HEK293 (cell line): ENCODE measurements around the gene CHST1.
A peak's percentile ranks its signal among the peaks of the same experiment; 100 is the strongest.

Source experiments
- CTCF ChIA-PET: fragments of 350-600 bp; formaldehyde crosslinking; extraction: SDS; loops from one replicate; lab custom pipeline; 2021; ENCODE audit warnings: antibody characterized with exemption; lab: Yijun Ruan, JAX
- POLR2A ChIA-PET: fragments of 300-600 bp; formaldehyde crosslinking; extraction: SDS; loops from one replicate; lab custom pipeline; 2020; ENCODE audit warnings: antibody characterized with exemption, inconsistent platforms; lab: Yijun Ruan, JAX
- H3K27ac ChIP-seq: fragments of 200-500 bp; sonication (Bioruptor generic); 2 replicates; pipeline ENCODE4 v1.5.1; 2014; ENCODE audit warnings: low read depth, low read length, control low read depth, inconsistent platforms; ENCODE audit errors: extremely low read depth
- H3K36me3 ChIP-seq, 2 experiments: fragments of 200-500 bp in 1 of 2; sonication (Bioruptor generic) in 1 of 2; 1 replicate in 1 of 2; 2 replicates in 1 of 2; pipeline ENCODE4 v1.5.1; 2014 to 2017; ENCODE audit warnings: inconsistent platforms in 2 of 2, low read length in 2 of 2; ENCODE audit not compliant: control insufficient read depth in 2 of 2, insufficient read depth in 1 of 2
- H3K4me1 ChIP-seq: fragments of 200-500 bp; sonication (Bioruptor generic); 2 replicates; pipeline ENCODE4 v1.5.1; 2014; ENCODE audit warnings: mild to moderate bottlenecking, low read length, inconsistent platforms; ENCODE audit not compliant: control insufficient read depth, insufficient read depth
- H3K4me3 ChIP-seq: 2 replicates; pipeline ENCODE4 v1.5.1; 2011; ENCODE audit warnings: low read depth, mild to moderate bottlenecking, control low read depth, low read length, moderate library complexity
- H3K9me3 ChIP-seq: fragments of 200-500 bp; sonication (Bioruptor generic); 2 replicates; pipeline ENCODE4 v1.5.1; 2014; ENCODE audit warnings: low read depth, low read length, inconsistent platforms; ENCODE audit not compliant: control insufficient read depth, insufficient read depth
- HOXA7 ChIP-seq: sonication (generic); formaldehyde crosslinking; IDR thresholded peaks from 2 replicates; pipeline ENCODE4 v1.8.1; 2022; ENCODE audit warnings: missing genetic modification reagents, borderline replicate concordance
- SCRT2 ChIP-seq: fragments of 450-650 bp; formaldehyde crosslinking; IDR thresholded peaks from 2 replicates; pipeline ENCODE4 v1.5.1; 2016; ENCODE audit warnings: missing biosample characterization, missing genetic modification characterization
- TCF7L2 ChIP-seq: IDR thresholded peaks from 2 replicates; pipeline ENCODE4 v1.6.1; 2011; ENCODE audit warnings: low read depth, mild to moderate bottlenecking, inconsistent platforms, low read length, moderate library complexity, borderline replicate concordance
- ZBTB1 ChIP-seq: fragments of 450-650 bp; formaldehyde crosslinking; IDR thresholded peaks from 2 replicates; pipeline ENCODE4 v1.5.1; 2016; ENCODE audit warnings: missing biosample characterization, missing genetic modification characterization
- ZBTB17 ChIP-seq: fragments of 450-650 bp; formaldehyde crosslinking; IDR thresholded peaks from 2 replicates; pipeline ENCODE4 v1.5.1; 2016; ENCODE audit warnings: missing biosample characterization, missing genetic modification characterization
- ZBTB26 ChIP-seq: fragments of 450-650 bp; formaldehyde crosslinking; optimal IDR thresholded peaks from 2 replicates; pipeline ENCODE3; 2016; ENCODE audit warnings: missing biosample characterization, mild to moderate bottlenecking, missing genetic modification characterization
- ZNF112 ChIP-seq: fragments of 450-650 bp; formaldehyde crosslinking; IDR thresholded peaks from 2 replicates; pipeline ENCODE4 v1.5.0; 2017; ENCODE audit warnings: missing biosample characterization, missing genetic modification characterization
- ZNF16 ChIP-seq: fragments of 450-650 bp; formaldehyde crosslinking; IDR thresholded peaks from 2 replicates; pipeline ENCODE4 v1.5.1; 2016; ENCODE audit warnings: low read depth, missing biosample characterization, missing genetic modification characterization
- ZNF18 ChIP-seq: fragments of 450-650 bp; formaldehyde crosslinking; IDR thresholded peaks from 2 replicates; pipeline ENCODE4 v1.5.1; 2016; ENCODE audit warnings: missing biosample characterization, missing genetic modification characterization
- ZNF239 ChIP-seq: fragments of 450-650 bp; formaldehyde crosslinking; IDR thresholded peaks from 2 replicates; pipeline ENCODE4 v1.5.1; 2016; ENCODE audit warnings: missing biosample characterization, missing genetic modification characterization
- ZNF280D ChIP-seq: fragments of 450-650 bp; formaldehyde crosslinking; IDR thresholded peaks from 2 replicates; pipeline ENCODE4 v1.5.1; 2016; ENCODE audit warnings: missing biosample characterization, missing genetic modification characterization
- ZNF366 ChIP-seq: fragments of 450-650 bp; formaldehyde crosslinking; conservative IDR thresholded peaks from 2 replicates; pipeline ENCODE4 v1.5.1; 2016; ENCODE audit warnings: missing biosample characterization, missing genetic modification characterization
- ZNF423 ChIP-seq: fragments of 450-650 bp; formaldehyde crosslinking; IDR thresholded peaks from 2 replicates; pipeline ENCODE4 v1.5.1; 2016; ENCODE audit warnings: missing biosample characterization, missing genetic modification characterization
- ZNF501 ChIP-seq: fragments of 450-650 bp; formaldehyde crosslinking; IDR thresholded peaks from 2 replicates; pipeline ENCODE4 v1.5.1; 2016; ENCODE audit warnings: missing biosample characterization, missing genetic modification characterization
- ZNF548 ChIP-seq: fragments of 450-650 bp; formaldehyde crosslinking; IDR thresholded peaks from 2 replicates; pipeline ENCODE4 v1.5.1; 2016; ENCODE audit warnings: missing biosample characterization, missing genetic modification characterization
- ZNF560 ChIP-seq: fragments of 450-650 bp; formaldehyde crosslinking; IDR thresholded peaks from 2 replicates; pipeline ENCODE4 v1.5.1; 2017; ENCODE audit warnings: missing biosample characterization, missing genetic modification characterization, borderline replicate concordance
- ZNF585B ChIP-seq: fragments of 450-650 bp; formaldehyde crosslinking; IDR thresholded peaks from 2 replicates; pipeline ENCODE4 v1.5.1; 2016; ENCODE audit warnings: missing biosample characterization, missing genetic modification characterization
- ZNF626 ChIP-seq: fragments of 450-650 bp; sonication (Bioruptor Pico); formaldehyde crosslinking; IDR thresholded peaks from 2 replicates; pipeline ENCODE4 v1.5.1; 2018; ENCODE audit warnings: missing biosample characterization, missing genetic modification characterization, inconsistent platforms
- ZNF660 ChIP-seq: fragments of 450-650 bp; IDR thresholded peaks from 2 replicates; pipeline ENCODE4 v1.5.1; 2018; ENCODE audit warnings: missing biosample characterization, mild to moderate bottlenecking, missing genetic modification characterization
- ZNF792 ChIP-seq: fragments of 450-650 bp; formaldehyde crosslinking; IDR thresholded peaks from 2 replicates; pipeline ENCODE4 v1.5.1; 2016; ENCODE audit warnings: missing biosample characterization, missing genetic modification characterization
- ZNF843 ChIP-seq: fragments of 450-650 bp; formaldehyde crosslinking; IDR thresholded peaks from 2 replicates; pipeline ENCODE4 v1.5.1; 2016; ENCODE audit warnings: missing biosample characterization, missing genetic modification characterization
- ZSCAN23 ChIP-seq: fragments of 450-650 bp; formaldehyde crosslinking; IDR thresholded peaks from 2 replicates; pipeline ENCODE4 v1.5.1; 2016; ENCODE audit warnings: missing biosample characterization, missing genetic modification characterization
- ZXDB ChIP-seq: fragments of 450-650 bp; formaldehyde crosslinking; IDR thresholded peaks from 2 replicates; pipeline ENCODE4 v1.5.1; 2016; ENCODE audit warnings: missing biosample characterization, missing genetic modification characterization
- TF ChIP-seq, protein P1 (sequence below): sonication (generic); formaldehyde crosslinking; IDR thresholded peaks from 2 replicates; pipeline ENCODE4 v1.8.1; 2022; ENCODE audit warnings: mild to moderate bottlenecking, moderate library complexity, missing genetic modification reagents
- TF ChIP-seq, protein P2 (sequence below): fragments of 450-650 bp; formaldehyde crosslinking; IDR thresholded peaks from 2 replicates; pipeline ENCODE4 v1.5.1; 2017; ENCODE audit warnings: missing biosample characterization, missing genetic modification characterization

CHST1 gene

DNA sequence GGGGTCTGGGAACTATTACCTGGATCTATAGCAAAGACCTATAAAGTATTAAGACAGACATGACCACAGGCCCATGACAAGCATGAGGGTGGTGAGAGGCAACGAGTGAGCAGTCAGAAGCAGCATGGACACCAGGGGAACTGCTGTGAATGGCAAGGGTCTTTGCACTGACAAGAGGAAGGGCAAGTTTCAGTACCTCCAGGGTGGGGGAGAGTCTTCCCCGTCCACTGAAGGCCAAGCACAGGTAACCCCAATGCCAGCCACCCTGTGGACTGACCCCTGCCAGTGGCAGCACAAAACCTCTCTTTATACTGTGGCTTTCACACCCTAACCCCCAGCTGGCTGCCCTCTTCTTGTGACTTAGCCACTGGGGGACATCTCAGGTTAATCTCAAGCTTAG lies 55.5 kb downstream of the CHST1 start (continued):
- TF ChIP-seq ZBTB26 (tag by site-specific recombination) (no peak), ZBTB1 (tag by site-specific recombination) (no peak)

DNA sequence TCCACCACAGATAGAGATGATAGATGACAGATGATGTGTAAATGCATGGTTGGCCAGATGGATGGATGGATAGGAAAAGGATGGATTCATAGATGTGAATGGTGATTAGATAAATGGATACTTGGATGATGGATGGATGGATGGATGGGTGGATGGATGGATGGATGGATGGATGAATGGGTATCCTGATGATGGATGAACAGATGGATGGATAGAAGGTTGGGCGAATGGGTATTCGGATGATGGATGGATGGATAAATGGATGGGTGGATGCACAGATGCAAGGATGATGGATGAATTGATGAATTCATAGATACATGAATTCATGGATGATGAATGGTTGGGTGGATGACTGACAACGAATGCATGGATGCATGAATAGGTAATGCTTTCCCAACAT lies 56.1 kb downstream of the CHST1 start:
- H3K9me3 ChIP-seq: no peaks in the 10 kb centered on the region
- H3K4me3 ChIP-seq: no peak overlapping the region
- no peaks in the 10 kb centered on the region for H3K36me3 ChIP-seq
- ChIA-PET CTCF (no interaction called here), POLR2A (no interaction called here)
- TF ChIP-seq ZNF423 (tag by site-specific recombination) (no peak), ZNF280D (tag by site-specific recombination) (no peak), ZNF843 (tag by site-specific recombination) (no peak), ZNF792 (tag by site-specific recombination) (no peak), SCRT2 (tag by site-specific recombination) (0 out of 2 replicates have a peak, but pooled peaks have one; percentile 1), ZXDB (tag by site-specific recombination) (no peak), ZNF239 (tag by site-specific recombination) (no peak), ZNF548 (tag by site-specific recombination) (no peak), ZNF660 (tag by site-specific recombination) (no peak), ZBTB17 (tag by site-specific recombination) (peak; percentile 66), ZNF501 (no peak), ZNF112 (tag by site-specific recombination) (no peak), TCF7L2 (no peak), ZNF366 (tag by site-specific recombination) (peak; percentile 62; the same call in 1 of the 2 replicates)
- TF ChIP-seq, protein P1, sequence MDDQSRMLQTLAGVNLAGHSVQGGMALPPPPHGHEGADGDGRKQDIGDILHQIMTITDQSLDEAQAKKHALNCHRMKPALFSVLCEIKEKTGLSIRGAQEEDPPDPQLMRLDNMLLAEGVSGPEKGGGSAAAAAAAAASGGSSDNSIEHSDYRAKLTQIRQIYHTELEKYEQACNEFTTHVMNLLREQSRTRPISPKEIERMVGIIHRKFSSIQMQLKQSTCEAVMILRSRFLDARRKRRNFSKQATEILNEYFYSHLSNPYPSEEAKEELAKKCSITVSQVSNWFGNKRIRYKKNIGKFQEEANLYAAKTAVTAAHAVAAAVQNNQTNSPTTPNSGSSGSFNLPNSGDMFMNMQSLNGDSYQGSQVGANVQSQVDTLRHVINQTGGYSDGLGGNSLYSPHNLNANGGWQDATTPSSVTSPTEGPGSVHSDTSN (CRISPR knock-in tag): no peak
- TF ChIP-seq, protein P2, sequence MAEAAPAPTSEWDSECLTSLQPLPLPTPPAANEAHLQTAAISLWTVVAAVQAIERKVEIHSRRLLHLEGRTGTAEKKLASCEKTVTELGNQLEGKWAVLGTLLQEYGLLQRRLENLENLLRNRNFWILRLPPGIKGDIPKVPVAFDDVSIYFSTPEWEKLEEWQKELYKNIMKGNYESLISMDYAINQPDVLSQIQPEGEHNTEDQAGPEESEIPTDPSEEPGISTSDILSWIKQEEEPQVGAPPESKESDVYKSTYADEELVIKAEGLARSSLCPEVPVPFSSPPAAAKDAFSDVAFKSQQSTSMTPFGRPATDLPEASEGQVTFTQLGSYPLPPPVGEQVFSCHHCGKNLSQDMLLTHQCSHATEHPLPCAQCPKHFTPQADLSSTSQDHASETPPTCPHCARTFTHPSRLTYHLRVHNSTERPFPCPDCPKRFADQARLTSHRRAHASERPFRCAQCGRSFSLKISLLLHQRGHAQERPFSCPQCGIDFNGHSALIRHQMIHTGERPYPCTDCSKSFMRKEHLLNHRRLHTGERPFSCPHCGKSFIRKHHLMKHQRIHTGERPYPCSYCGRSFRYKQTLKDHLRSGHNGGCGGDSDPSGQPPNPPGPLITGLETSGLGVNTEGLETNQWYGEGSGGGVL (tag by site-specific recombination): no peak
- H3K4me1 ChIP-seq: no peaks in the 10 kb centered on the region
- no peak overlapping the region for H3K27ac ChIP-seq

DNA sequence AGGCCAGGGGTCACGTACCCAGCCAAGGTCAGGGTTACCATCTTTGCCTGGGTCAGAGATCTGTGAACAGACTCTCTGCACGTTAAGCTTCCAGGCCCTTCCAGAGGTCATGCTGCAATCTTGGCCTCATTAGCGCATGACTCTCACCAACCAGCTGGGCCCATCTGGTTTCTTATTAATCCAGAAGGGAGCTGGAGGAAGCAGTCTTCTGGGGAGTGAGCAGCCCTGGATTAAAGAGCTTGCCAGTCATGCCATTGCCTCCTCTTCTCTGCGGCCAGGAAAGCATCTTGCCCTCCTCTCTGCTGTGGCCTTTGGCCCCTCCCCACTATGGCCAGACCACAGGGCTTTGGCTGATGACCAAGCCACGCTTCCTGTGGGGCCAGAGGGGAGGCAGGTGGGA lies 57.4 kb downstream of the CHST1 start:
- CTCF ChIA-PET: interaction anchor here (0.5 kb wide), 1 partner anchor 841 kb away, joined by 3 read pairs; no protein-coding TSS in a partner anchor
- no peaks in the 10 kb centered on the region for H3K9me3 ChIP-seq
- H3K27ac ChIP-seq: no peak overlapping the region
- POLR2A ChIA-PET: no interaction called here
- no peaks in the 10 kb centered on the region for H3K4me1 ChIP-seq
- H3K36me3 ChIP-seq: no peaks in the 10 kb centered on the region
- no peak overlapping the region for H3K4me3 ChIP-seq
- TF ChIP-seq ZNF585B (tag by site-specific recombination) (no peak), HOXA7 (CRISPR knock-in tag) (no peak), ZNF560 (tag by site-specific recombination) (no peak), ZNF16 (tag by site-specific recombination) (no peak), ZNF18 (tag by site-specific recombination) (no peak), ZSCAN23 (tag by site-specific recombination) (no peak), ZNF626 (tag by site-specific recombination) (no peak)
